ENCODE measurements around the gene PCDHAC2.

The PCDHAC2 gene

DNA sequence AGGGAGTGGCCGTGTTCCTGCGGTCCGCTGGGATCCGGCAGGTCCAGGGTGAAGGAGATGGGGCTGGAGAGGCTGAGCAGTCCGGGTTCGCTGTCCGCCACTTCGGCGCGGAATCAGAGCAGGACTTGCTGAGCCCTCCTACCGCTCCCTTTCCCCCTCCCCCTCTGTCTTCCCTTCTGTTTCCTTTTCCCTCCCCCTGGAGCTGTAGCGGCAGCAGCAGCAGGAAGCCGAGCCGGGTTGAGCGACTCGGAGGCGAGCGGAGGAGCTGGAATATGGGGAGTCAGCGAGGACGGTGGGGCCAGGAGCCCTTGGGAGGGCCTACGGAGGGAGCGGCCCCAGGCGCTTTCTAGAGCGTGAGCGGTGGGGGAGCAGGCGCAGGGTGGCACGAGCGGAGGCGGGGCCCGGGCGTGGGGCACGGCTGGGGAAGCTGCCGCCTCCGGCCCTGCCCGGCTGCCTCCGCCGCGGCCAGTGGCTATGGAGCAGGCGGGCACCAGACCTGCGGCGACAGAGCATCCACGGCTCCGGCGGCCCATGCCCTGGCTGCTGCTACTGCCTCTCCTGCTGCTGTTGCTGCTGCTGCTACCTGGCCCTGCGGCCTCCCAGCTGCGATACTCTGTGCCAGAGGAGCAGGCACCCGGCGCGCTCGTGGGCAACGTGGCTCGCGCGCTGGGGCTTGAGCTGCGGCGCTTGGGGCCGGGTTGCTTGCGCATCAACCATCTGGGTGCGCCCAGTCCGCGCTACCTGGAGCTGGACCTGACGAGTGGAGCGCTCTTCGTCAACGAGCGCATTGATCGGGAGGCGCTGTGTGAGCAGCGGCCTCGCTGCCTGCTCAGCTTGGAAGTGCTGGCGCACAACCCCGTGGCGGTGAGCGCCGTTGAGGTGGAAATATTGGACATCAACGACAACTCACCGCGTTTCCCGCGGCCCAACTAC, at the start of gene PCDHAC2:
Gene PCDHAC2, plus strand, starts transcription at position 184 of the 933 bp plus-strand sequence. Its CDS starts 291 bp downstream, at position 475.
- DNase-seq, result peak; percentile 46

DNA sequence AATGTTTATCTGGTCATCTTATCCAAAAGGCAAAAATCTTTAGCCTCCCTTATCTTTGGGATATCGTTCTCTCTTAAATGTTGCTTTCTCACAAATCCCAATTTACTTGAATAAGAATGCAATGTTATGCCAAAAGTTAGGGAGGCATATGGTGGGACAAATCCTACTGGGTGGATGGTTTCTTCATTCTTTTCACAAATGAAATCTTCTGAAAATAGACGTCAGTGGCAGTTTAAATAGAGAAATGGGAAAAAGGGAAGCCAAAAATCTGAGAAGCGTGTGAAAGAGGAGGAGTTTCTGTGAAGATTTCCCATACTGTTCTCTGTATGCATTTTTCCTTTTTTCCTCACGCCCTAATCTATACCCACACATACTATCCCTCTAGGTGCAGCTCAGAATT, 42.7 kb upstream of the PCDHAC2 start:
- no peak for DNase-seq

GRCh38 chr5:140925806-140926442, 40.4 kb upstream of the PCDHAC2 start, which contains the start of gene PCDHAC1:
PCDHAC1 (plus strand) TSS chr5:140926299; CDS start chr5:140926893, 594 bp downstream.
- DNase-seq, result peak; percentile 57

DNA sequence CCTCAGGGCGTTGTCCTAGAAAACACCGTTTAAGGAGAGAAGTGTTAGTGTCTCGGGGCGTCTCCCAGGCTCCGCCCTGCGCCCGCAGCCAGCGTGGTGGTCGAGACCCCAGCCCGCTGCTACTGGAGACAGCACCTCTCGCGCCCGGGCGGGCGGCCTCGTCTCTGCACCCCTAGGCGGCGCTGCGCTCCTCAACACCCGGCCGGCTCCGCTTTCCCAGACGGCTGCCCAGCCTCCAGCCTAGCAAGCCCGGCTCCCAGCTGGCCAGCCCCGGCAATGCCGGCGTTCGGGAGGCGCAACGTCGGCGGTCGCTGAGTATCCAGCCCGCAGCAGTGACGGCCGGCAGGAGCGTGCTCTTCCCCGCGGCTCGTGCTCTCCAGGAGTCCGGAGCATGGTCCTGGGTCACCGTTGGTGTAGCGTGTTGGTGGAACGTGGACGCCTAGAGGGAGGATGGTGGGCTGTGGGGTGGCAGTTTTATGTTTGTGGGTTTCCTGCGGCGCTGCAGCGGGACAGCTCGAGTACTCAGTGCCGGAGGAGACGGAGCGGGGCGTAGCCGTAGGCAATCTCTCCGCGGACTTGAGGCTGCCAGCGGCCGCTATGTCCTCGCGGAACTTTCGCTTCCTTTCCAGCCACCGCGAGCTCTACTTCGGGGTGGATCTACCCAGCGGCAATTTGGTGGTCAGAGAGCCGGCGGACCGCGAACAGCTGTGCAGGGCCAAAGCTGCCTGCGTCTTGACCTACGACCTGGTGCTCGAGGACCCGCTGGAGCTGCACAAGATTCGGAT, 39.6 kb upstream of the PCDHAC2 start:
- DNase-seq, result peak; percentile 62

DNA sequence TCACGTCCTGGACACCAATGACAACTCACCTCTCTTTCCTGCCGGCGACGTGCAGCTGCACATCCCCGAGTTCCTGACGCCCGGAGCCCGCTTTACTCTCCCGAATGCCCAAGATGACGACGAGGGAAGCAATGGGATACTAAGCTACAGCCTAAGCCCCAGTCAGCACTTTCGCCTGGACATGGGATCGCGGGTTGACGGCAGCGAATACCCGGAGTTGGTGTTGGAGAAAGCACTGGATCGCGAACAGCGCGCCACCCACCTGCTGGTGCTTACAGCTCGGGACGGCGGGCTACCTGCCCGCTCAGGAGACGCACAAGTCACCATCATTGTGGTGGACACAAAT, 39.1 kb upstream of the PCDHAC2 start:
- no peak for DNase-seq

DNA sequence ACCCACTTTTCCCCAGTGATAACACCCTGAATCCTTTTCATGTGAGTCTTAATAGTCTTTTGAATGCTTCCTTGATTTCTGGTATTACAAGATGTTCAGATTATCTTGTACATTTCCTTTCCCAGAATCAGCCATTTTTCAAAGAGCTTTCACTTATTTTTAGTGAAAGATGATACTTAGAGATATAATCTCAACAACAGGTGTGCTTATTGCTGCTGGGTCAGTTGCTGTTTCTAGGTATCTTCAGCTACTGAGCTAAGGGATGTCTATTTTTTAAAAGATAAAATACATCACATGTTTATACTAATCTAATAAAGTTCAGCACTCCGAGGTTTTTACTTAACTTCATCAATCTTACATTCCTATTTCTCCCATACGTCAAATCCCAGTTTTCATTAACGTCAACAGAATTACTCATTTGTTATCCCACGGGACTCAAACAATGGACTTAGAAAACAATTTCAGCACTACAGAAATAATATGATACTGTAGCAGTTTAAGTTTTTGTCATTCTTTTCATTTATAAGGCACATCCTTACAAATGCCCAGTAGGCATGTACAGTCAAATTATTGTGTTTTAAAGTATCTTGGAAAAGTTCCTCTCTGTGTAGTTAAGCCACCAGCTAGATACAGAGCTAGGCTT, 31.2 kb upstream of the PCDHAC2 start:
- no peak for DNase-seq

DNA sequence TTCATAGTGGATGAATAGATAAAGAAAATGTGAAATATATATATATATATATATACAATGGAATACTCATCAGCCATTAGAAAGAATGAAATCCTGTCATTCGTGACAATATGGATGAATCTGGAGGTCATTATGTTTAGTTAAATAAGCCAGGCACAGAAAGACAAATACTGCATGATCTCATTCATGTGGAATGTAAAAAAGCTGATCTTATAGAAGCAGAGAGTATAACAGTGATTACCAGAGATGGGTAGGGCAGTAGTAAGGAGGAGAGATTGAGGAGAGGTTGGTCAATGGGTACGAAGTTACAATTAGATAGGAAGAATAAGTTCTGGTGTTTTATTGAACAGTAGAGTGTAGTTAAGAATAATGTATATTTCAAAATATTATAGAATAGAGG, 19.7 kb upstream of the PCDHAC2 start:
- no peak for DNase-seq

- DNase-seq, result no peak
Observed at GRCh38 chr5:140951636-140952035, 14.6 kb upstream of the PCDHAC2 start.

DNA sequence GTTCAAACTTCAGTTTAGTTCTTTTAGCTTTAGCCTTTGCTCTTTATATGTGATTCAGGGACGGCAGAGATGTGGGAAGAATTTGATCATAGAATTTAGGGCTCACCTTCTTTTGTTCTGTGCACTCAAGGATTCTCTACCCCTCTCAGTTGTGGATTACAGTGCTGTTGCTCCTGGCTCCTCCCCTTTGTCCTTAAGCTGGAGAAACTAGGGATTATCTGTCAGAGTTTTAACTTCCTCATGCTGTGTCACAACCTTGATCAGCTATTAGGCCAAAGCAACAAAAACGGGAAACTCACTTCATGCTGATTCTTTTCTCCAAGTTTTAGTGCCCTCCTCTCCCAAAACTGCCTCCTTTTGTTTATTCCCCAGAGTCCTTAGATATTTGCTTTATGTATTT, 13.0 kb upstream of the PCDHAC2 start:
- DNase-seq, result no peak

- DNase-seq, result no peak
Observed at GRCh38 chr5:140962190-140962589, 4.1 kb upstream of the PCDHAC2 start.

- DNase-seq, result no peak
Observed at GRCh38 chr5:140964356-140964755, 1.9 kb upstream of the PCDHAC2 start.

GRCh38 chr5:140965905-140966292, 377 bp upstream of the PCDHAC2 start:
- DNase-seq, result no peak

DNA sequence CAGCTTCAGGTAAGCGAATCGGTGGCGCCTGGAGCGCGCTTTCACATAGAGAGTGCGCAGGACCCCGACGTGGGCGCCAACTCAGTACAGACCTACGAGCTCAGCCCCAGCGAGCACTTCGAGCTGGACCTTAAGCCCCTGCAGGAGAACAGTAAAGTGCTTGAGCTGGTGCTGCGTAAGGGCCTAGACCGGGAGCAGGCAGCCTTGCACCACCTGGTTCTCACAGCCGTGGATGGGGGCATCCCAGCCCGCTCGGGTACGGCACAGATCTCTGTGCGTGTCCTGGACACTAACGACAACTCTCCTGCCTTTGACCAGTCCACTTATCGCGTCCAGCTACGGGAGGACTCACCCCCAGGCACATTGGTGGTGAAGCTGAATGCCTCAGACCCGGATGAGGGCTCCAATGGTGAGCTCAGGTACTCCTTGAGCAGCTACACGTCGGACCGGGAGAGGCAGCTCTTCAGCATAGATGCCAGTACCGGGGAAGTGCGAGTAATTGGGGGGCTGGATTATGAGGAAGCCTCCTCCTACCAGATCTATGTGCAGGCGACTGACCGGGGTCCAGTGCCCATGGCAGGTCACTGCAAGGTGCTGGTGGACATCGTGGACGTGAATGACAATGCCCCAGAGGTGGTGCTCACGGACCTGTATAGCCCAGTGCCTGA, 1.1 kb downstream of the PCDHAC2 start:
- no peak for DNase-seq

DNA sequence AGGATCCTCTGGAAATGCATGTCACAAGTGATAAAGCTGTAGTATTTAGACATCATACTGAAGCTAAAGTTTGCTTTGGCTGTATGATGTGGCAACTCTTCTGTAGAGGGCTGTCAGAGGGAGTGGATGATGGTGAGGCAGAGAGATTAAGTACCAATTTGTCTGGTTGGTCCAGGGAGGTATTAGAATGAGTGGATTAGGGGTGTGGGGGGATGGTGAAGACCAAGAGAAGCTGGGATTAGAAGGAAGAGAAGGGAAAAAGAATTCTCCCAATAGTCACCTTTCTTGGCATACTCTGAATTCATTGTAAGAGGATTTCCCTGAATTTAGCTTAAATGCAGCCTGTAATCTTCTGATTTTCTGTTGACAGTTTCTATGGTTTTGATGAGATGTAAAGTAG, 3.6 kb downstream of the PCDHAC2 start:
- no peak for DNase-seq

- DNase-seq, result no peak
Observed at GRCh38 chr5:140973550-140973949, 7.3 kb downstream of the PCDHAC2 start.

- no peak for DNase-seq
Observed at GRCh38 chr5:140977003-140977402, 10.7 kb downstream of the PCDHAC2 start.

- no peak for DNase-seq
Observed at GRCh38 chr5:140978260-140978659, 12.0 kb downstream of the PCDHAC2 start.

GRCh38 chr5:140978983-140979382, 12.7 kb downstream of the PCDHAC2 start:
- no peak for DNase-seq

DNA sequence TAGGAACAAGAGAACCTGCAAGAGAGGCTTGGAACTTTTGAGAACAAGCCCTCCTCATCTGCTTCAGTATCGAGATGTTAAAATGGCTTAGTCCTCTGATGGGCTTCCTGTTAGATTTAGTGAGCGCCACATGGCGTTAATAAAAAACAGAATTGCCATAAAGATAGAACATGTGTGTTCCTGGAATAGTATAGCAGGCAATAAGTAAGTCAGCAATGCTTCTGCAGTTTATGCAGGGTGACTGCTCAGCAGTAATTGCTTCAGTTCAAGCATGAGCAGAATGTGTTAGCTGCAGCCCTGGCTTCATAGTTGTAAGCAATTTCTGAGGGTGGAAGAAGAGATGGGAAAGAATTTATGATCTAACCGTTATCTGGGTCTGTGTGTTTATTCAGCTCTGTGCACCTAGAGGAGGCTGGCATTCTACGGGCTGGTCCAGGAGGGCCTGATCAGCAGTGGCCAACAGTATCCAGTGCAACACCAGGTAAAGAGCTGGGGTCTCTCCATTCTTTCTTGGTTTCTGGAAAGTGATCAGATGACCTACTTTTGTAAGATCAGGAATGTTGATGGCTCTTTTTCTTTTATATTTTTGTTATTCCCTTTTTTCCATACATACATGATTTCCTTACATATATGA, 15.9 kb downstream of the PCDHAC2 start:
- no peak for DNase-seq

- no peak for DNase-seq
Observed at GRCh38 chr5:140986117-140986521, 19.8 kb downstream of the PCDHAC2 start.

DNA sequence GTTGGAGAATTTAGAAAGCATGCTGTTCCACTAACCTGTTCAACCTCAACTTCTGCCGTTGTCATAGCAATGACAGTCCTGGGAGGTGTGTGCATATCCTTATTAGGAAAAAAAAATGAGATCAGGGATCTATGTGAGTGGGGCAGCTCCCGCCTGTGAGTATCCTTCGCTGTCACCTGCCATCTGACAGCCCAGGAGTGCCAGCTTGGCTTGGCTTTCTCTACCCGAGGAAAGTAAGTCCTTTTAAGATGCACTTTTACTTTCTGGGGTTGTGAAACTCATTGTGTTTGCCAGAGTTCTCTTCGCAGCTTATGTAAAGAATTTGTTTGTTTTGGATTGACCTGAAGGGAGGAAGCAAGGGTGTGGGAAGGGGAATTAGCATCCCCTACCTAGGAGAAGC, 21.8 kb downstream of the PCDHAC2 start:
- DNase-seq, result no peak

DNA sequence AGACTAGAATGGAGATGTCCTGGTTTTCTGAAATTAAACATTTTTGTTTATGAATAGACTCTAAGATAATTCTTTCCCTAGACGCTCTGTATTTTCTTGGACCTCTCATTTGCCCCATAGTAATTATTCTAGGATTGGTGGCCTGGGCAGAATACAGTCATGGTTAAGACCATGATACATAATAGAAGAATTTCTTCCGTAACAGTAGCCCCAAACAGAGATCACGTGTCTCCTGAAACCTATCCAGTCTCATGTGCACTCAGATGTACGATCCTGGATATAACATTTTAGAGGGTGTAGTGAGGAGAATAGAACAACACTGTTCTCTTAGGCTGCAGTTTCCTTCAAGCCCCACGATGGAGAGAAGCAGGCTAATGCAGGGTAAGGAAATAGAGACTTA, 22.3 kb downstream of the PCDHAC2 start:
- no peak for DNase-seq
